Thoracic aorta (tissue), 2 donors: Measurements from ENCODE around the gene MED13L. TPM values are rescaled to one million over a fixed set of nuclear protein-coding genes. Genes with fewer than 3 reads are reported as not detected.

Experiments
- ATAC-seq: fragments of 150-250 bp; one replicate; pipeline ENCODE4 v1.8.0; 2017; ENCODE audit warnings: low read depth; ENCODE audit not compliant: insufficient number of reproducible peaks, low FRiP score
- DNase-seq: peaks from one replicate; pipeline ENCODE4 v3.0.0-alpha.2; 2020; ENCODE audit warnings: low spot score
- H3K27ac ChIP-seq, 2 donors: fragments of 200-600 bp; sonication (generic); 1 replicate in 1 of 2; 2 replicates in 1 of 2; pipeline ENCODE4 v1.5.1; 2016; ENCODE audit warnings: mild to moderate bottlenecking in 2 of 2, moderate library complexity in 2 of 2
- H3K27me3 ChIP-seq: fragments of 200-600 bp; sonication (generic); replicated peaks from 2 replicates; pipeline ENCODE4 v1.6.0; 2016; ENCODE audit warnings: mild to moderate bottlenecking; ENCODE audit not compliant: insufficient read depth
- H3K36me3 ChIP-seq: fragments of 200-600 bp; sonication (generic); one replicate; pipeline ENCODE4 v1.5.1; 2016
- H3K4me1 ChIP-seq, 2 donors: fragments of 200-600 bp; sonication (generic); 1 replicate in 1 of 2; 2 replicates in 1 of 2; pipeline versions ENCODE4 v1.5.1 to v1.6.0; 2016; ENCODE audit warnings: low read depth in 2 of 2, mild to moderate bottlenecking in 1 of 2; ENCODE audit not compliant: control insufficient read depth in 1 of 2
- H3K4me3 ChIP-seq: fragments of 200-600 bp; sonication (generic); 2 replicates; pipeline ENCODE4 v1.5.1; 2016; ENCODE audit warnings: mild to moderate bottlenecking
- H3K9me3 ChIP-seq: fragments of 200-600 bp; sonication (generic); 2 replicates; pipeline ENCODE4 v1.5.1; 2016
- total RNA-seq, 2 donors: library from RNA; depleted of rRNA; stranded (reverse); fragments of >200 nt; gene quantifications; one replicate each; pipeline versions ENCODE4 v1.1.0 to v1.2.3, GENCODE V29; 2016
- TF ChIP-seq, protein P1 (sequence below): fragments of 200-600 bp; sonication (generic); IDR thresholded peaks from one replicate; pipeline ENCODE4 v1.5.1; 2019; ENCODE audit warnings: antibody characterized with exemption

MED13L gene
- 100 to 1,000 TPM; 186 to 221 TPM for total RNA-seq

DNA sequence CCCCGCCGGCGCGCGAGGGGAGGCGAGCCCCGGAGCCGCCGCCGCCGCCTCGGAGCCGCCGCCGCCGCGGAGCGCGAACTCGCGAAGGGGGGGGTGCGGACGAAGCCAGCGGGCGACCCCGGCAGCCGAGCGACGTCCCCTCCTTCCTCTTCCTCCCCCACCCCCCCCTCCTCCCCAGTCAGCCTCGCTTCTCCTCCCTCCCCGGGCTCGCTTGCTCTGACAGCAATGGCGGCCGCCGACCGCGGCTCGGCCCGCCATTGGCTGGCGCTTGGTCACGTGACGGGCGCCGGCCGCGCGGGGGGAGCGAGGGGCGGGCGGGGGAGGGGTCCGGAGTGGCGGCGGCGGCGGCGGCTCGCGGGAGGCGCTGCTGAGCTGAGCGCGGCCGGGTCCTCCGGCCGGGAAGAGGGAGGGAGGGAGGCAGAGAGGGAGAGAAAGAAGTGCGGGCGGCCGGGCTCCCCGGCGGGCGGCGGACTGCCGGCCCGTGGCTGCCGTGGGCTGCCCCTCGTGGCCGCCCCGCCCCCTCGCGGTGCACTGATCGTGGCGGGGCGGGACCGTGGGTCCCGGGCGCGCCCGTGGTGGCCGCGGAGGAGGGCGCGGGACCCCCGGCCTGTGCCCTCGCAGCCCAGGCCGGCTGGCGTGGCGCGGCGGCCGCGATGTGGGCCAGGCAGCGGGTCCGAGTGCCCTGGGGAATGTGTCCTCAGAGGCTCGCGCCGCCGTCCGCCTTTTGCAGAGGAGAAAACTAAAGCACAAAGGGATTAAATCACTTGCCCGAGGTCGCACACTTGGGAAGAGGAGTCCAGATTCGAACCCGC is at the start of gene MED13L:
Gene MED13L, minus strand, starts transcription at position 227 of the 812 bp plus-strand sequence. CDS start 562 bp downstream, outside the sequence.
- DNase-seq (peak; percentile 49), ATAC-seq (peak; percentile 89)
- TF ChIP-seq, protein P1, sequence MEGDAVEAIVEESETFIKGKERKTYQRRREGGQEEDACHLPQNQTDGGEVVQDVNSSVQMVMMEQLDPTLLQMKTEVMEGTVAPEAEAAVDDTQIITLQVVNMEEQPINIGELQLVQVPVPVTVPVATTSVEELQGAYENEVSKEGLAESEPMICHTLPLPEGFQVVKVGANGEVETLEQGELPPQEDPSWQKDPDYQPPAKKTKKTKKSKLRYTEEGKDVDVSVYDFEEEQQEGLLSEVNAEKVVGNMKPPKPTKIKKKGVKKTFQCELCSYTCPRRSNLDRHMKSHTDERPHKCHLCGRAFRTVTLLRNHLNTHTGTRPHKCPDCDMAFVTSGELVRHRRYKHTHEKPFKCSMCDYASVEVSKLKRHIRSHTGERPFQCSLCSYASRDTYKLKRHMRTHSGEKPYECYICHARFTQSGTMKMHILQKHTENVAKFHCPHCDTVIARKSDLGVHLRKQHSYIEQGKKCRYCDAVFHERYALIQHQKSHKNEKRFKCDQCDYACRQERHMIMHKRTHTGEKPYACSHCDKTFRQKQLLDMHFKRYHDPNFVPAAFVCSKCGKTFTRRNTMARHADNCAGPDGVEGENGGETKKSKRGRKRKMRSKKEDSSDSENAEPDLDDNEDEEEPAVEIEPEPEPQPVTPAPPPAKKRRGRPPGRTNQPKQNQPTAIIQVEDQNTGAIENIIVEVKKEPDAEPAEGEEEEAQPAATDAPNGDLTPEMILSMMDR: peak; percentile 21
- no peaks in the 10 kb centered on the region for H3K27me3 ChIP-seq
- H3K27ac ChIP-seq: peak within 1 kb of the TSS; percentile 83 to 89
- no peaks in the 10 kb centered on the region for H3K36me3 ChIP-seq
- H3K4me1 ChIP-seq: peaks cover 23 to 36% of the 10 kb centered on the region in 2 donors
- H3K9me3 ChIP-seq: no peaks in the 10 kb centered on the region
- peak within 1 kb of the TSS; percentile 95 for H3K4me3 ChIP-seq

DNA sequence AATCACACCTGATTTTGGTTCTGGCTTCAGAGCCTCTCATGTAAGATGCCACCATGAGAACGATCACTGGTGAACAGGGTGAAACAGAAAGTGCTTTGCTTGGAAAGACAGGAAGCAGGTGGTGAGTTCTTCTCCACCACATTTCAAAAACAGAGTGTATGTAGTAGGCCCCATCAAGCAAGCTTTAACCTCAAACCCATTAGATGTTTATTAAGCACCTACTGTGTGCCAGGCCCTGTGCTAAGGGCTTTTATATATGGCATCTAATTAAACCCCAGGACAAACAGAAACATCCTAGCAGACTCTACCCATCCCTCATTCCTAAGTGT is 47.8 kb upstream of the MED13L start:
- Histone ChIP-seq H3K4me1 (peaks cover 12 to 14% of the 10 kb centered on the region in 2 donors), H3K4me3 (no peak overlapping the region), H3K27me3 (no peaks in the 10 kb centered on the region), H3K36me3 (no peaks in the 10 kb centered on the region), H3K27ac (peak overlapping the region in 1 of 2 donors; percentile 48), H3K9me3 (no peaks in the 10 kb centered on the region)
- TF ChIP-seq, protein P1: no peak
- DNase-seq (no peak), ATAC-seq (no peak)

DNA sequence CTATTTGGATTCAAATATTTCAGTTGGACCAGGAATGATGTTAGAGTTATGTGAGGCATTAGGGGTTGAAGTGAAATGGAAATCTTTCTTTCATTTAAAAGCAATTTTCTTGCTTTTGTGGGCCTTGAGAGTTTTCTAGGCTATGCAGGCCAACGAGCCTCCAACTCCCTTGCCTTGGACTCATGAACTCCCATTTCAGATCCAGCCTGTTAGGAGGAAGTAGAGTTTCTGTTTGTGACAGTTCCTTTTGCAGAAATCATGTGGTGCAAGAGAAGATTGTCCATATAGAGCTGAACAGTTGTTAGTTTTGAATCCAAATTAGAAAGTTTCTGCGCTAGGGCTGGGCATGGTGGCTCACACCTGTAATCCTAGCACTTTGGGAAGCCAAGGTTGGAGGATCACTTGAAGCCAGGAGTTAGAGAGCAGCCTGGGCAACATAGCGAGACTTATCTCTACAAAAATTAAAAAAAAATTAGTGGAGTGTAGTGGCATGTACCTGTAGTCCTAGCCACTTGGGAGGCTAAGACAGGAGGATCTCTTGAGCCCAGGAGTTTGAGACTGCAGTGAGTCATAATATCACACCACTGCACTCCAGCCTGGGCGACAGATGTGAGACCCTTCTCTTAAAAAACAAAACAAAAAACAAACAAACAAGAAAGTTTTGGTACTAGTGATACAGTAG is 47.3 kb upstream of the MED13L start:
- TF ChIP-seq, protein P1: no peak
- H3K4me3 ChIP-seq: no peak overlapping the region
- DNase-seq (no peak), ATAC-seq (no peak)
- peaks cover 15 to 18% of the 10 kb centered on the region in 2 donors for H3K4me1 ChIP-seq
- no peaks in the 10 kb centered on the region for H3K9me3 ChIP-seq
- no peaks in the 10 kb centered on the region for H3K27me3 ChIP-seq
- H3K27ac ChIP-seq: peak overlapping the region in 1 of 2 donors; percentile 48
- H3K36me3 ChIP-seq: no peaks in the 10 kb centered on the region

DNA sequence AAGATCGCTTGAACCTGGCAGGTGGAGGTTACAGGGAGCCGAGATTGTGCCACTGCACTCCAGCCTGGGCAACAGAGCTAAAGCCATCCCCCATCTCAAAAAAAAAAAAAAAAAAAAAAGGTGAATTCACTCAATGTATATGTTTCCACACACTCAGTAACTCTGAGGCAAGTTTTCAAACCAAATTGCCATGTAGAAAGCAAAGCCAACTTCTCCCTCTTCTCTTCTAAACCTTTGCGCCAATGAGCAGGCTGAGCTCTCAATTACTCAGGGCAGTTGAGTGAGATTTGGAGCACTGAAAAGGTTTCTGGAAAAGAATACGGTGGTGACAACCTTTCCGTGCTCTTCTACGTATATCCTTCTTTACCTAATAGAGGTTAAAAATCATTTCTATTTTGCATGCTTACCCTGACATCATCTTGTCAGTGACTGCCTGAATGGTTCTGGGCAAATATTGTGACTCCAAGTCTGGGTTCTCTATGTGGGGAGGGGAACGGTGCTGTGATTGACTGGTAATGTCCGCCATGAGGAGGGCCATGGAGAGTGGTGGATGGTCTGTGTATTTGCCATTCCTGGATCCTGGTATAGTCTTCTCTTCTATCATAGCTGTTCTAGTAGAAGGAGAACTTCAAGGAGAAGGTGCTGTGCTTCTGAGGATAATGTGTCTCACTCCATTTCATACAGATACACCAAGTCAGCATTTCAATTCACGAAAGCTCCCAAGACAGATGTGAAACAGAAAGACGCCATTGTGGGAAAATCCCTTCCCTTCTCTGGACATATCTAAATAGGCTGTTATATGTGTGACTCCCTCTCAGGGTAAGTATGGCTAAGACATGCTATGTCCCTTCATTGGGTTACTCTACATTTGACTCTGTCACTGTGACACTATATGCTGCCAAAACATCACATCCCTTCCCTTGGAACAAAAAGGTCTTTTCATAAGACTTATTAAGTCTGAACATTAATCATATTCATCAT is 46.2 kb upstream of the MED13L start:
- DNase-seq: no peak
- Histone ChIP-seq H3K9me3 (no peaks in the 10 kb centered on the region), H3K4me1 (peaks cover 24 to 28% of the 10 kb centered on the region in 2 donors), H3K36me3 (no peaks in the 10 kb centered on the region), H3K4me3 (no peak overlapping the region), H3K27ac (no peak overlapping the region), H3K27me3 (no peaks in the 10 kb centered on the region)
- TF ChIP-seq, protein P1: no peak
- ATAC-seq: no peak
